Suprapubic skin (tissue), 3 donors: ENCODE data around the gene BDNF.

Experiments
- EP300 ChIP-seq: sonication (generic); formaldehyde crosslinking; IDR thresholded peaks from one replicate; pipeline ENCODE4 v1.6.1; 2017; ENCODE audit warnings: antibody characterized with exemption
- POLR2A ChIP-seq, 2 donors: fragments of 450-650 bp; IDR thresholded peaks; one replicate each; pipeline ENCODE4 v1.6.1; 2017; ENCODE audit warnings: antibody characterized with exemption in 2 of 2, mild to moderate bottlenecking in 2 of 2, moderate library complexity in 2 of 2
- TF ChIP-seq, protein P1 (sequence below), 2 donors: fragments of 200-600 bp in 1 of 2; fragments of 450-650 bp in 1 of 2; sonication (generic) in 1 of 2; IDR thresholded peaks; one replicate each; pipeline ENCODE4 v1.5.1; 2016 to 2019; ENCODE audit warnings: antibody characterized with exemption in 2 of 2, mild to moderate bottlenecking in 1 of 2, moderate library complexity in 1 of 2

DNA sequence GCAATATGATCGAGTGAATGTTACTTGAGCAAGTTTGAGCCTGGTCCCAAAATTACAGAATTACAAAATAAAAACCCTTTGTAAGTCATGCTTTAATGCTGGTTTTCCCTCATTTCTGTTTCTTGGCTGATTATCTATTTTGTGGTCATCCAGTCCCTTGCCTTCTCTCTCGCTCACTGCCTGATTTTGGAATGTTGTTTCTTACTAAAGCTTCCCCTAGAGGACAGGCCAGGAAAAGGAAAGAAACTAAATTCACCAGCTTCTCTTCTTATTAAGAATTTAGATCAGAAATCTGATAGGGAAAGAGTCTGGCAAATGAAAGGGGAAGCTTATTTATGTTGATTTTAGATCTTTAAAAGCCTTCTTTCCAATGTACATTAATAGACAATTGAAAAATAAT, 16.6 kb upstream of the BDNF start:
- TF ChIP-seq EP300 (no peak), POLR2A (IDR thresholded peaks at IDR 0.05) (no peak)
- TF ChIP-seq, protein P1, sequence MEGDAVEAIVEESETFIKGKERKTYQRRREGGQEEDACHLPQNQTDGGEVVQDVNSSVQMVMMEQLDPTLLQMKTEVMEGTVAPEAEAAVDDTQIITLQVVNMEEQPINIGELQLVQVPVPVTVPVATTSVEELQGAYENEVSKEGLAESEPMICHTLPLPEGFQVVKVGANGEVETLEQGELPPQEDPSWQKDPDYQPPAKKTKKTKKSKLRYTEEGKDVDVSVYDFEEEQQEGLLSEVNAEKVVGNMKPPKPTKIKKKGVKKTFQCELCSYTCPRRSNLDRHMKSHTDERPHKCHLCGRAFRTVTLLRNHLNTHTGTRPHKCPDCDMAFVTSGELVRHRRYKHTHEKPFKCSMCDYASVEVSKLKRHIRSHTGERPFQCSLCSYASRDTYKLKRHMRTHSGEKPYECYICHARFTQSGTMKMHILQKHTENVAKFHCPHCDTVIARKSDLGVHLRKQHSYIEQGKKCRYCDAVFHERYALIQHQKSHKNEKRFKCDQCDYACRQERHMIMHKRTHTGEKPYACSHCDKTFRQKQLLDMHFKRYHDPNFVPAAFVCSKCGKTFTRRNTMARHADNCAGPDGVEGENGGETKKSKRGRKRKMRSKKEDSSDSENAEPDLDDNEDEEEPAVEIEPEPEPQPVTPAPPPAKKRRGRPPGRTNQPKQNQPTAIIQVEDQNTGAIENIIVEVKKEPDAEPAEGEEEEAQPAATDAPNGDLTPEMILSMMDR (IDR thresholded peaks at IDR 0.05) = no peak
